VCaP (cell line): ENCODE measurements around the gene CBLB.

ENCODE experiments used
- H3K27ac ChIP-seq: fragments of 450-650 bp; 2 replicates; pipeline ENCODE4 v1.5.1; 2017
- CTCF ChIP-seq: fragments of 450-650 bp; conservative IDR thresholded peaks from 2 replicates; pipeline ENCODE4 v1.5.1; 2017; ENCODE audit warnings: mild to moderate bottlenecking, moderate library complexity

The CBLB gene

DNA sequence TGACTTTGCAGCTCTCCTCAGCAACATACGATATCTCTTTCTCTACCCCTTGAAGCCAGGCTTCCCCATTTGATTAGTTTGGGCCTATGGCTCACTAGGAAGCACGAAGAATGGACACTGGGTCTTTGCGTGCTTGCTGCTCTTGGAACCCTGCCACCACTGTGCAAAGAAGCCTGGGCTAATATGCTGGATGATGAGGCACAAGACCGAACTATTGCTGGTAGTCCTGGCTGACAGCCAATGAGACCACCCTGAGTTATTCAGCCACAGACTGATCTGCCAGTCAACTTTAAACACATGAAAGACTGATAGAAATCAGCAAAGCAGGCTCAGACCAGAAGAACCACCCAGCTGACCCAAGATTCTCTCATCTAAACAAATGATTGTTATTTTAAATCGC lies 250.3 kb downstream of the CBLB start:
- H3K27ac ChIP-seq, result no peak overlapping the region
- TF ChIP-seq CTCF, result no peak

DNA sequence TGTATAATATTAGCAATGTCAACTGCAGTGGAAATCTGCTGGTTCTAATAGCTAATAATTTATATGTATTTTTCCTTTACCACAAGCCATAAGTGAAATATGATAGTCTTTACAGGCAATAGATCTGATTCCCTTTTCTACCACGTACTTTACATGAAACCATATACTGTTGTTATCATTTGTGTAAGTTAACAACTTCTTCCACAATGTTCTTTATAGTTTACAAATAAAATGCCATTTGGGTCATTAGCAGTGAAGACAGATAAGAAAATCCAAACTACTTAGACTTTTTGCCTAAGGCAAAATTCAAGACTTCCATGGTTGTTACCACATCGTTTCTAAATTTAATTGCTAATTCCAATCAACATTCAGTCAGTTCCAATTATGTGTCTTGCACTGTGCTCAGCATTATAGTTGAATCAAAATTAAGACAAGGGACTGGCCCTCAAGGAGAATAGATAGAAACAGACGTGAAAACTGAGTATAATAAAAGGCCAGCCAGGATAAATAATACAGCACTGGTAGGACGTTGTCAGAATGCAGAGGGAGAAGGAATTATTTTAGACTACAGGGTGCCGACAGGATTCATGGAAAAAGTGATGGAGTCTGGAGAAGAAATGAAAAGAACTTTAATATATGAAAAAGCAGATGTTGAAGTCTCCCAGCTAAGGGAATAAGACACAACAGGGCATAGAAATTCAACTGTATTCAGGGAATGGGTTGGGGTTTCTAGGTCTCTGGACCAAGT lies 252.3 kb downstream of the CBLB start:
- no peak overlapping the region for H3K27ac ChIP-seq
- TF ChIP-seq CTCF, result no peak

- TF ChIP-seq CTCF, result no peak
- no peak overlapping the region for H3K27ac ChIP-seq
Measured at GRCh38 chr3:105615814-105616213, 253.0 kb downstream of the CBLB start.

DNA sequence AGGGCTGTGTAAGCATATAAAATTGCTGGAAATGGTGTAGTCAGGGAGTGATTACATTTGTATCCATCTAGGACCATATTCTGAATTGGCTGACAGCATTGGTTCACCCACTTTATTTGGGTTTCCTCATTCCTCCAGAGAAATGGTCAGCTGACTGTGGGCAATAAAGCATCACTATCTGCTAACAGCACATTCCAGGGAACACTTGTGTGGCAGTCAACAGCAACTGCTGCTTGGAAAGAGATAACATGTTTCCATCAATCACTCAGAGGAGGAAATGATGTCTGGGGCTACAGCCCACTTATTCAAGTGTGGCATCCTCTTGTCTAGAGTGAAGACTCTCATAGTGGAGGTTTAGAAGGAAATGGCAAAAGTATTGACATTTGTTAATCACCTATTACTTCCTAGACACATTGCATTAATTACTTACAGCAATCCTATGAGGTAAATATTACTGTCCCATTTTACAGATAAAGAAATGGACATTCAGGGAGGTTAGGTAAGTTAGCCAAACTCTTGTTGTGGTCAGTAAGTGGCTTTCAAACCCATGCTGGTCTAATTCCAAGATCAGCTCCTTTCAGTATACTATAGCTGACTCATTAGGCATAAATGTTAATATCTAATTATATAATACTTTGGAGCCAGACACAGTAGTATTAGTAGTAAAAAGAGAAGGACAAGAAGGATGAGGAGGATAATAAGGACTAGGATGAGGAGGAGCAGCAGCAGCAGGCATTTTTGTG lies 254.4 kb downstream of the CBLB start:
- no peak for TF ChIP-seq CTCF
- H3K27ac ChIP-seq, result no peak overlapping the region

GRCh38 chr3:105613120-105613519 lies 255.7 kb downstream of the CBLB start:
- H3K27ac ChIP-seq, result no peak overlapping the region
- TF ChIP-seq CTCF, result no peak

DNA sequence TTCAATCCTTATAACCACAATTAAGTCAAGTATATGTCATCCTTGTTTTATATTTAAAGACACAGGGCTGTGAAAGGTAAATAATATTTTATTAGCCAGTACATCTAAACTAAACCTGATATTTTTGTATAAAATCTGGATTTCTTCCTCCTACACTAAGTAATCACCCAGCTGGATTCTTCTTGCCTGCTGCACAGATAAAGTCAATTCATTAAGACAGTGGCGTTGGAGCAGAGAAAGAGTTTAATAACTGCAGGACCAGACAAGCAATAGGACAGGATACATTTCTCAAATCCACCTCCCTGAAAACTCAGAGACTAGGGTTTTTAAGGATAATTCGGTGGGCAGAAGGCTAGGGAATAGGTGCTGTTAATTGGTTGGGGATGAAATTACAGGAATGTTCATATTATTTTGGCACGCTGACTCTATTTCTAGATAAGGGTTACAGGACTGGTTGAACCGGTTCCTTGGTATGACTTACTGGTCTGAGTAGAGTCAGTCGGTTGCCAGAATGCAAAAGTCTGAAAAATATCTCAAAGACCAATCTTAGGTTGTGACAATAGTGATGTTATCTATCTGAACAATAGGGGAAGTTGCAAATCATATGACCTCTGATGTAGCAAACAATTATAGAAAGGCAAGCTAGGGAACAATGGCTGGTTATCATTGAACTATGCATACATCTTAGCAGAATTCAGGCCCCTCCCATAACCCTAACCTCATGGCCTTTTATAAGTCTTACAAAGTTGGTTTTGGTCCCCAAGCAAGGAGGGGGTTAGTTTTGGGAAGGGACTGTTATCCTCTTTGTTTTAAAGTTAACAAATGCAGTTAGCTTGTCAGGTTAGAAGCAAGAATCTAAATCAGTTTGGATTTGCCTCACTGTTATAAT lies 257.3 kb downstream of the CBLB start:
- no peak for TF ChIP-seq CTCF
- H3K27ac ChIP-seq, result peak overlapping the region; percentile 34; the same call in 1 of the 2 replicates

- no peak overlapping the region; the same call in 1 of the 2 replicates for H3K27ac ChIP-seq
- TF ChIP-seq CTCF, result no peak
Measured at GRCh38 chr3:105610473-105610872, 258.3 kb downstream of the CBLB start.
